NCI-H69 (cell line): ENCODE results near the gene NAA25.

Experiments used
- DNase-seq: peaks from one replicate; lab custom pipeline; 2025; lab: John Stamatoyannopoulos, UW

Gene NAA25

DNA sequence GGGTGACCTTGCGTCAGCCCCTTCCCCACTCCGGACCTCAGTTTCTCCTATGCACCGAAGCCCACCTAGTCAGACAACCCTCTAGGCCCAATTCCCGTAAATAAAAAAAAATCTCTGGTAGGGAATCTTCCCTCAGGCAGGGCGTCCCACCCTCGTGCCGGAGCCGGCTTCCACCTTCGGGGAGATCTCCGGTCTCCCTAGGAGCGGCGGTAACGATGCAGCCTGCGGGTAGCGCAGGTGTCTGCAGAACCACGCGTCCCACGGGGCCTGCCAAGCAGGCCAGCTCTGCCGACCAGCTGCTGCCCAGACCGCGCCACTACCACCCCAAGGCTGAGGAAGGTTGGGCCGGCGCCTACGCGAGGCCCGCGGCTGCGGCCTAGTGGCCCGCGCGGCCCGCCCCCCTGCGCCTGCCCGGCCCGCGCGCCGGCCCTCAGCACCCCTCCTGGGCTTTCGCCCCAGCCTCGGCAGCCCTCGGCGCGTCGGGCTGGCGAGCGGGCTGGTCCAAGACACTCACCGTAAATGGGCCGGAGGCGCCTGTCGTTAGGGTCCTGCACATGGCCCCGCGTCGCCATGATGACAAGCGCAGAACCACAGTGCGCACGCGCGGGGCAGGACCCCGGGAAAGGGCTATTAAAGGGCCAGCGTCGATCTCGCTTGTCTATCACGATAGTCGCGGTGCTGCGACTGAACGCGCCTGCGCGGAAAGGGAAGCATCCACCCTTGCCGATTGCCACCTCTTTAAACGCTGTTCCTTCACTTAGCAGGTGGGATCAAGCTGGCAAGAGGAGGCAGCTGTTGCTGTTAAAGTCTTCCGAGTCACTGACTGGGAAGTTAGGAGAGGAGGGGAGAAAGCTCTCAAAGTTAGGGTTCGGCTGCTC, at the start of gene NAA25:
Gene NAA25, minus strand, starts transcription at position 582 of the 878 bp plus-strand sequence. Its CDS starts 10 bp downstream, at position 572.
- peak; percentile 90 for DNase-seq

DNA sequence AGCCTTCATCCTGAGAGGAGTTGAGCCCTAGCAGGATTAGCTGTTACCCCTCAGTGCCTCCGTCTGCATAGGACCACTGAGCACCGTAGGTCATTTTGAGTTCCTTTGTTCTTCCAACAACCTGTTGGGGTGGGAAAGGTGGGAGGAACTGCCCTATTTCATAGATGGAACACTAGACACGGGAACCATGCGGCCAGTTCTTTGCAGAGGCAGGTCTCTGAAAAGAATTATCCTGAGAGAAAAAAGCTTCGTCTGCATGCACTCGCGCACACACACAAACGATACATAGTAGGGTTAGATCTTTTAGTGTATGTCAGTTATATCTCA, 45.3 kb upstream of the NAA25 start:
- DNase-seq, result no peak

DNA sequence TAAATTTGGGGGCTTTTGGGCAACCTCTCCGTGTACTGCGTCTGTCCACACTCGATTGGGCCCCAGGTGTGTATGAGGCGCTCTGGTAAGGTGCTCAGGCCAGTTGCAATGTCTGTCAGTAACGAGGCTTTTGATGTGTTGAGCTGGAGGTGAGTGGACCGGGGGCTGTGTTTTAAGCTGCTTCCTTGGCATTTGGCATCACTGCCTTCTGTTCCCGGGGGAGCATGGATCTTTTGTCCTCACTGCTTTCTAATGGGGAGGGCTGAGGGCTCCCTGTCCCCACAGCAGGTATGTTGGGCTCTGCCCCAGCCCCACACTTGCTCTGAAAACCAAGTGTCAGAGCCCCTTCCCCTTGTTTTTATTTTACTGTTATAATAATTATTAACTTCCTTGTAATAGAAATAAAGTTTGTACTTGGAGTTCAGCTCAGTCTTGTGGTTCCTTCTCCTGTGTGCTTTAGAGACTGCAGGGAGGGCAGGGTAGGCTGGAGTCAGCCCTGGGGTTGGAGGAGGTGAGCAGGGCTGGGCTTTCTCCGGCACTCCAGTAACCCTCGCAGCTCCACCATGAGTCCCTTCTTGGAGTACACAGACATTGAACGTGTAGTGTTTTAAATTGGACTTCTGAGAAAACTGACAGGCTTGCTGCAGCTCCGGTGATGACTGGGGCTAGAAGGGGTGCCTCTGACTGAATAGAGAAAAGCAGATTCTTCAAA, 44.8 kb upstream of the NAA25 start:
- no peak for DNase-seq

DNA sequence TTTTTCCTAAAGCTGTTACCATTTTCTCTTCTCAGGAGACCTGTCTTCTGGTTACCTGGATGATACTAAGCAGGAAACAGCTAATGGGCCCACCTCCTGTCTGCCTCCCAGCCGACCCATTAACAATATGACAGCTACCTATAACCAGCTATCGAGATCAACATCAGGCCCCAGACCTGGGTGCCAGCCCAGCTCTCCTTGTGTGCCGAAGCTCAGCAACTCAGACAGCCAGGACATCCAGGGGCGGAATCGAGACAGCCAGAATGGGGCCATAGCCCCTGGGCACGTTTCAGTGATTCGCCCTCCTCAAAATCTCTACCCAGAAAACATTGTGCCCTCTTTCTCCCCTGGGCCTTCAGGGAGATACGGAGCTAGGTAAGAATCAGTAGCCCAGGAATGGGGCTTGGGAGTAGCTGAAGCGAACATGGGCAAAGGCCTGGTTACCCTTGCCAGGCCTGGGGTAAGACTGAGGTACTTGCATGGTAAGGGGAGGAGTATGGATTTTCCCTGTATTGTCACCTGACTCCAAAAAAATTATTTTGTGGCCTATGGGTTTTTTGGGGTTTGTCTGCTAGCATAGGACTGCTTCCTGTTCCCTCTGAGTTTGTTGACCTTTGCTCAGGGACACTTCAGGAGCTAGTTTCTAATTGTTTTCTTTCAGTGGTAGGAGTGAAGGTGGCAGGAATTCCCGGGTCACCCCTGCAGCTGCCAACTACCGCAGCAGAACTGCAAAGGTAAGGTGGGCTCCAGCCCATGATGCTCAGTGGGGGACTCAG, 43.4 kb upstream of the NAA25 start:
- no peak for DNase-seq

DNA sequence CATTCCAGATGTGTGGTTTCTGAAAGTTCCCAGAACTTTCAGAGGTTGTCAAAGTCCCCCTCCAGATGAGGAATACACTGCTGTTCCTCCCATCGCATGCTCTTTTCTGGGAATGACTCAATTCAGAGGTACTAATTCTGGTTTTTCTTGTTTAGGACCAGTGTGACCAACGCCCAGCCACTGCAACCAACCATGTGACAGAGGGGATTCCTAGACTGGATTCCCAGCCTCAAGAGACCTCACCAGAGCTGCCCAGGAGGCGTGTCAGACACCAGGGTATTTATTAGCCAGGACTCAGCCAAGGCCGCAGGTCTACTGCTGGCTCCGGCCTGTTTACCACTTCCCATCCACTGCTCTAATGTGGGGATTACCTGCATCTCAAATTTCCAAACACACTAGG, 41.0 kb upstream of the NAA25 start:
- no peak for DNase-seq

DNA sequence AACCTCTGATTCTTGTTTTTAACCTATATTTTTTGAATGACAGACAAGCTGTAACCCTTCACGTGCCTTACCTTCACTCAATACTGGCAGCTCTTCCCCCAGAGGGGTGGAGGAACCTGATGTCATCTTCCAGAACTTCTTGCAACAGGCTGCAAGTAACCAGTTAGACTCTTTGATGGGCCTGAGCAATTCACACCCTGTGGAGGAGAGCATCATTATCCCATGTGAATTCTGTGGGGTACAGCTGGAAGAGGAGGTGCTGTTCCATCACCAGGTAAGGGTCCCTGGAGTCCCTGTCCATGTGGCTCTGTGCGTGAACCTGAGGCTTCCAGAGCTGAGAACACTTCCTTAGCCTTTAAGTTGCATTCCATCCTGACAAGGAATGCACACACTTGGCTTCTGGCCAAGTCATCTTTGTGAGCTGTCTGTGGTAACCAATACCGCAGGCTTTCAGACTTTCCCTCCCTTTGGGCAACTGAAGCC, 39.5 kb upstream of the NAA25 start:
- DNase-seq, result peak; percentile 35

DNA sequence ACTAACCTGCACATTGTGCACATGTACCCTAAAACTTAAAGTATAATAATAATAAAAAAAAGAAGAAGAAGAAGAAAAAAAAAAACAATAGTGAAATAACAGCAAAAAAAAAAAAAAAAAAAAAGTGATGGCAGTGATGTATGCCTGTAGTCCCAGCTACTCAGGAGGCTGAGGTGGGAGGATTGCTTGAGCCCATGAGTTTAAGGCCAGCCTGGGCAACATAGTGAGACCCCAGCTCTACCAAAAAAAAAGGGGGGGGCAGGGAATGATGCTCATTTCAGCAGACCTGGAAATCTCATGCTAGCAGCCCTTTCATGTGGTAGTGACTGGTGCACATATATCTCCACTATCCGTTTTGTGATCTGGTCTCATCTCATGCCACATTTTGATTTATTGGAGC, 37.5 kb upstream of the NAA25 start:
- DNase-seq, result no peak

DNA sequence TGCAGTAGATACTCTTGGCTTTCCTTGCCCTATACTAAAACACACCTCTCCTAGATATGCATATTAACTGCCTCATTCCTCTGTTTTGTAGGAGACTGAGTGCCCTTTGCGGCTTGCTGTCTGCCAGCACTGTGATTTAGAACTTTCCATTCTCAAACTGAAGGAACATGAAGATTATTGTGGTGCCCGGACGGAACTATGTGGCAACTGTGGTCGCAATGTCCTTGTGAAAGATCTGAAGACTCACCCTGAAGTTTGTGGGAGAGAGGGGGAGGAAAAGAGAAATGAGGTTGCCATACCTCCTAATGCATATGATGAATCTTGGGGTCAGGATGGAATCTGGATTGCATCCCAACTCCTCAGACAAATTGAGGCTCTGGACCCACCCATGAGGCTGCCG, 32.1 kb upstream of the NAA25 start:
- no peak for DNase-seq

DNA sequence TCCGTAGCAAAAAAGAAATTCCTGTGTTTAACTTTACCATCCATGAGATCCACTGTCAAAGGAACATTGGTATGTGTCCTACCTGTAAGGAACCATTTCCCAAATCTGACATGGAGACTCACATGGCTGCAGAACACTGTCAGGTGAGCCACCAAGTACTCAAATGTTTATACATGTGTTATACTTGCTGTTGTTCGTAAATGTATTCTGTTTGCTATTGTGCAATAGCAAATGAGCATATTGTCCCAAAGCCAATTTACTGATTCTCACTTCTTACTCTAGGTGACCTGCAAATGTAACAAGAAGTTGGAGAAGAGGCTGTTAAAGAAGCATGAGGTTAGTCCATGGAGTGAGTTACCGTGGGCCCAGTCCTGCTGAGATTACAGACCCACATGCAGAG, 26.1 kb upstream of the NAA25 start:
- DNase-seq, result no peak

DNA sequence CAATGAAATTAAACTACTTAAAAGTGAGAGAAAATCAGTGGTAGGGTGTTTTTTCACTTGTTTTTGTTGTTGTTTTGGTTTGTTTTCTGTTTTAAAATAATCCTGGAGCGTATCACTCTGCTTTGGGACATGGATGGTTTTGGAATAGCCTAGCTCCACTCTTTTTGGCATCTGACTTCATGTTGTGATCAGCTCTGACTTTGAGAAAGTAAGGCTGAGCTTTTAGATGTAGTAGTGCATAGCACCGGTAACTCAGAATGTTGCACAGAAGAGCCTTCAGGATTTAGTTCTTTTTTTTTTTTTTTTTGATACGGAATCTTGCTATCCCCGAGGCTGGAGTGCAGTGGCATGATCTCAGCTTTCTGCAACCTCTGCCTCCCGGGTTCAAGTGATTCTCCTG, 24.8 kb upstream of the NAA25 start:
- DNase-seq, result no peak

DNA sequence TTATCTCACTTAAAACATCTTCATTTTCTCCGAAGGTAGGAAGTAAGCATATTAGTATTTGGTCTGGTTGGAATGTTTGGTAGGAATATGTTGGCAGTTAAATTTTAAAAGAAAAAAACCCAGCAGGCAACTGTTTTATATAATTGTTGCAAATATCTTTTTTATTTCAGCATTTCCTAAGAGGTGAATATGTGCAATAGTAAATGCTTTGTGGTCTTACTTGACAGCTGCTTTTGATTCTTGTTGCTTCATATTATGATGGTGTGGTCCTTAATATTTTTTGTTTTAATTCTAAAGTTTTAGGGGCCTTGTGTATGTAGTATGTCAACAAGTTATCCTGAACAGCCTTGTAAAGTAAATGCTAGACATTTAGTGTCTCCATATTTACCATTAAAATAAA, 23.1 kb upstream of the NAA25 start:
- no peak for DNase-seq

DNA sequence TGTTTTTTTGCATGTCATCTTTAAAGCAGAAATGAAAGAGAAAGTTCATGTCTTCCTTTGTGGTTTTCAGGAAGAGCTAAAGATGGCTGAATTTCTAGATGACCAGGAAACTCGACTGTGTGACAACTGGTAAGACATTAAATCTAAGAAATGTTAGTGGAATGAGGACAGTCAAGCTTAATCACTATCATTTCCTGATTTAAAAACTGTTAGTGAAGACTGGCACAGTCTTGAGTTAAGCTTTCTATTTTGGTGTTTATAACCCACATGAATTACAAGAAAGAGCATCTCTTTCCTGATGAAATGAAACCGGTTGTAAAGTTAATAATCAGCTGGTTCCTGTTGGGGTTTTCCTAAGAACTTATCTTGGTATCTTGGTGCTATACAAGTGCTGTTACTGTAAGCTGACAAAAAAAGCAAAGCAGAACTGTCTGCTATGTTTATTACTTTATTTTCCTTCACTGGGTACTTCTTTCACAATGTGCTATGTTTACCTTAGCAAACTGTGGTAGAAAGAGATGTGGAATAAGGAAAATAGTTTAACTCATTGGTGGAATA, 21.9 kb upstream of the NAA25 start:
- no peak for DNase-seq

DNA sequence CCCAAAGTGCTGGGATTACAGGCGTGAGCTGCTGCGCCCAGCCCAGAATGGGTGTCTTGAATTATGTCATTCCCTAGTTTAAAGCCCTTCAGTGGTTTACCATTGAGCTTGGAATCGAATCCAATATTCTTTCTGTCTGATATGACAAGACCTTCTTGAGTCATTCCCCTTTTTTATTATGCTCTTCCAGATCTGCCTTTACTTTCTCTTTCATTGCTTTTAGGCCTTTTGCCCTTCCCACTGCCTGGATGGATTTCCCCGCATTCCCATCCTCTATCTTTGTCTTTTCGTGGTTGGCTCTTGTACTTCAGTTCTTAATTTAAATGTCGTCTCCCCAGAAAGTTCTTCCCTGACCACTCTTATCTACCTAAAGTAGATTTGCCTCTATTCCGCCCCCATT, 18.3 kb upstream of the NAA25 start:
- no peak for DNase-seq

DNA sequence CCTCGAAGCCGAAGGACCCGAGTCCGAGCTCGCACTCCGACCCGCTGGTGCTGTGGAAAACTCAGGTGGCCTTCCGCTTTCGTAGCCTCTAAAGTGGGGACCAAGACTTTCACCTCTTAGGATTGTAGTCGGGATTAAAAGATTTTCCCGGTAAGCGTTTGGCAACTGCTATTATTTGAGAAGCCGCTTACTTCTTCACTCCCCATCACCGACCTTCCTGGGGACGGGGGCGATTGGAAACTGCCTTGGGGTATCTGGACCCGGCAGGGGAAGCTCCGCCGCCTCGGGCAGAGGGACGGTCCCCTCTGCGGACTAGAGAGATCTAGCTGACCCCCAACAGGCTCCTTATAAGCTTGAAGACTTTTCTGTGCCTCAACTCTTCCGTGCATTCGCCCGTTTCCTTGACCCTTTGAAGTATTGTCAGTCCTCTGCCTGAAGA, 17.4 kb upstream of the NAA25 start:
- DNase-seq, result peak; percentile 51

DNA sequence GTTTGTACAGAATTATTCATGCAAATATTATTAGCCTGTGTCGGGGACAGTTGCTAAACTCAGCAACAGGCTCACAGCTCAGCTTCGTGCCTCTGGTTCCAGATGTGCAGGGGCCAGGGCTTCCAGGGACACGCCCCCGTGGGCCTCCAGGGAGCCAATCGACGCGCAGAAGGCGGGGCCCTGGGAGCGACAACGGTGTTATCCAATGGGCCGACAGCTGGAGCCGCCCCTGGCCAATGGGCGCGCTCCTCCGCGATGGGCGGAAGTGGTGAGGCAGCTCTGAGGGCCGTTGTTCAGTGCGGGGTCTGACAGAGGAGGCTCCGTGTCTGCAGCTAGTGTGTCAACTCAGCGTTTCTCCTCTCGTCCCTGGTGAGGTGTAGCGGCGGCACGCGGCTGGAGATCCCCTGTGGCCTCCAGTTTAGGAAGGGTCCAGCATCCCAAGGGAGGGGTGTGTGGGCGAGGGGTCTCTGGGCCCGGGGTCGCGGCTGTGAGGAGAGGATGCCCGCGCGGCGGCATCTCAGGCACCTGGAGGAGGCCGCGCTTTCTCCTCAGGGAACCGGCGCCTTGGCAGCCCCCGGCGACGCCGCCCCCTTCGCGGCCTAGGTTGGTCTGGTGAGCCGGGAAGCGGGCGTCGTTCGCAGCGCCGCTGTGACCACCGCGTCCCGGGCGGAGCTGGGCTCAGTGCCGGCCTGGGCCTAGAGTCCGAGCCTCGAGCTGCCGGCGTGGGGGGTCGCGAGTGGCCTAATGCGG, 16.8 kb upstream of the NAA25 start, which contains the start of gene TRAFD1:
Gene TRAFD1, plus strand, starts transcription at position 311 of the 750 bp plus-strand sequence. CDS start 4,963 bp downstream, outside the sequence.
- DNase-seq, result peak; percentile 99

DNA sequence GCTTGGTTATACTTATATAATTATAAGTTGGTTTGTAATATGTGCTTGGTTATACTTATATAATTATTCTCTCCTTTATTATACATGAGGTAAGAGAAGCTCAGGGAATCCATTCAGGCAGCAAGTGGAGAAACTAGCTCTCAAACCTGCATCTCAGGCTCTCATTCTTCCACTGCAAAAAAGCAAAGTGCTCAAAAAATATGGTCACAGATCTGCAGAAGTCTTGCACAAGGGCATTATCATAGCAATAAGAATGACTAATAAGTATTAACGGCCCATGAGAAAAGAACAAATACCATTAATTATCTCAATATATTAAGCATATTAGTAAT, 16.3 kb upstream of the NAA25 start:
- DNase-seq, result no peak

DNA sequence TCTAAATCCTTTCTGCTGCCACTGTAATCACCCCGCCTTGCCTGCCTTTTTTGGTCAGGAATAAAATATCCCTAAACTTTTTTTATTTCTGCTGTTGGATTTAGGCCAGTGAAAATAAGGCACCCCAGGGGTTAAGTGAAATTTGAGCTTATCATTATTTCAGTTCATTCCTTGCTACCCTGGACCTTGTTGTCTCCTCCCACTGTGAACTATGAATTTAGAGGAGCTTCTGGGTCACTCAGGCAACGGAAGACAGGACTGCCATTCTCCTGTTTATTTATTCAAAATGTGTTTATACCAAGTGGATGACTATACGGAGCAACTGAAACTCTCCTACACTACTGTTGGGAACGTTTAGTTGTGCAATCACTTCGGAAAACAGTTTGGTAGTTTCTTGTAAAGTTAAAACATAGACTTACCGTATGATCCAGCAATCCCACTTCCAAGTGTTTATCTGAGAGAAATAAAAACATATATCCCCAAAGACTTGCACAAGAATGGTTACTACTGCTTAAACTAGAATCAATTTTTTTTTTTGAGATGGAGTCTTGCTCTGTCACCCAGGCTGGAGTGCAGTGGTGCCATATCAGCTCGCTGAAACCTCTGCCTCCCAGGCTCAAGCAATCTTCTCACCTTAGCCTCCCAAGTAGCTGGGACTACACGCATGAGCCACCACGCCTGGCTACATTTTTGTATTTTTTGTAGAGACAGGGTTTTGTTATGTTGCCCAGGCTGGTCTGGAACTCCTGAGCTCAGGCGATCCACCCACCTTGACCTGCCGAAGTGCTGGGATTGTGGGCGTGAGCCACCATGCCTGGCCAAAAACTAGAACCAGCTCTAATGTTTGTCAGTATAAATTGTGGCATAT, 14.5 kb upstream of the NAA25 start:
- DNase-seq, result peak; percentile 52

DNA sequence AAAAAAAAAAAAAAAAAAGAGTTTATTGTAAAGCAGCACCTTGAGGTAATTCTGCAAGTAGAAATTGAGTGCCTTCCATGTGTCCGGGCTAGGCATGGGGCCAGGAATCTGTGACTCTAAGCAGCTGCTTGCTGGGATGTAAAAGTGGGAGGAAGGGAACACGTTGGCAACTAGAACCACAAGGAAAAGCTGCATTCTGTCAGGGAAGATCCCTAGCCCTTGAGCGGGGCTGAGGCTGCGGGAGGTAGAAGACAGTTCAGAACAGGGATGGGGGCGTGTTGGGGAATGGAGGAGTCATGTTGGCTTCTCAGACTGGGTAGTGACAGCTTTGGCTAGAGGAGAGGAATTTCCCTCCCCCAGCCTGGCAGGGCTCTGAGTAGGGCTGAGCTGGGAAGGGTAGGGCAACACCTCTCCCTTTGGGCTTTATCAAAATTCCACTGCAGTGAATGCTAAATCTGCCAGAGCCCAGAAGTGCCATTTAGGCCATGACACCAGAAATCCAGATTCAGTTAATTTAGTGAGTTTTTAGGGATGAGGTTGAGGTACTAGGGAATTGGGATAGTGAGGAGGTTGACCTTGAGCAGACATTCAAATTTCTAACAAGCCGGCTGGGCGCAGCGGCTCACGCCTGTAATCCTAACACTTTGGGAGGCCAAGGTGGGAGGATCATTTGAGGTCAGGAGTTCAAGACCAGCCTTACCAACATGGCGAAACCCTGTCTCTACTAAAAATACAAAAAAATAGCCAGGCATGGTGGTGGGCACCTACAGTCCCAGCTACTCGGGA, 13.4 kb upstream of the NAA25 start:
- no peak for DNase-seq

DNA sequence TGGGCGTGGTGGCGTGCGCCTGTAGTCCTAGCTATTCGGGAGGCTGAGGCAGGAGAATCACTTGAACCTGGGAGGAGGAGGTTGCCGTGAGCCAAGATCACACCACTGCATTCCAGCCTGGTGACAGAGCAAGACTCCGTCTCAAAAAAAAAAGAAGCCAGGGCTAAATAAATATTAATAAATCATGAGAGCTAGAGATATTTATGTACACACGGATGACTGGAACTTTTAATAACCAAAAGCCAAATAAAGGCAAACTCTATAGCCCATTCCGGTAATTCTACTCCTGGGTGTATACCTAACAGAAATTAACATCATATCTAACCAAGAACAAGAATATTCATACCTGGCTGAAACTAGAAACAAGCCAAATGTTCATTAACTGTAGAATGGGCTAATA, 9.1 kb upstream of the NAA25 start:
- no peak for DNase-seq
